Measurements from ENCODE around the gene RWDD3. TPM values are rescaled to one million over a fixed set of nuclear protein-coding genes. Genes with fewer than 3 reads are reported as not detected.

Gene RWDD3
- polyA plus RNA-seq, 2 of the 4 experiments (the other 2 are of a cell fraction) = 17.1 to 22.1 TPM

DNA sequence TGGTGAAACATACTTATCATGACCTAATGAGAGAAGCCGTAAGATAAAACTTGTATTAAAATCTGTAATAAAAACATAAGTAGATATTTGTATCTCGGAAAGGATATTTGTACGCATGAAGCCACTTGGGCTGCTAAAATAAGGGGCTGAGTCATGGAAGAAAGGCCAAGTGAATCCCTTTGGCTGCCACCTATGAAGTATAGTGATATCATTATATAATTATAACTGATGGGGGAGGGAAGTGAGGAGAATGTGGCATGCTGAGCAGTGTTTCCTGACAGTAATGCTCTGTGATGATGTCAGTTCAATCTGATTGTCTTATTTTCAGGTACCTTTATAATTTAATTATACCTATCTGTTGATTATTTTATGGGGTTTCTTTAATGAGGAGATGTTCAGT is 13.6 kb downstream of the RWDD3 start:
- Histone ChIP-seq H3K4me3 (no peak overlapping the region), H3K9me3 (no peaks in the 10 kb centered on the region), H3K27ac (no peak overlapping the region), H3K4me1 (no peaks in the 10 kb centered on the region), H3K4me2 (no peak overlapping the region)
- WGBS (ENCODE audit: missing lambda C conversion rate) = 94% methylated on average over 3 of the region's 3 CpGs
- FAIRE-seq = no peak
- ChIA-PET POLR2A (no interaction called here), CTCF (no interaction called here)
- TF ChIP-seq, protein P1, sequence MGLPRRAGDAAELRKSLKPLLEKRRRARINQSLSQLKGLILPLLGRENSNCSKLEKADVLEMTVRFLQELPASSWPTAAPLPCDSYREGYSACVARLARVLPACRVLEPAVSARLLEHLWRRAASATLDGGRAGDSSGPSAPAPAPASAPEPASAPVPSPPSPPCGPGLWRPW (IDR thresholded peaks at IDR 0.05) = no peak
- no peak for TF ChIP-seq CEBPB (IDR thresholded peaks at IDR 0.05)
- no peak for TF ChIP-seq HOXB13 (CRISPR knock-in tag; IDR thresholded peaks at IDR 0.05; ENCODE audit: low read depth)
- no peak for TF ChIP-seq MAFK (IDR thresholded peaks at IDR 0.05; ENCODE audit: partially characterized antibody)
- ATAC-seq = no peak
- no peak for DNase-seq (ENCODE audit: low read depth in 1 of 2, low spot score in 1 of 2)

DNA sequence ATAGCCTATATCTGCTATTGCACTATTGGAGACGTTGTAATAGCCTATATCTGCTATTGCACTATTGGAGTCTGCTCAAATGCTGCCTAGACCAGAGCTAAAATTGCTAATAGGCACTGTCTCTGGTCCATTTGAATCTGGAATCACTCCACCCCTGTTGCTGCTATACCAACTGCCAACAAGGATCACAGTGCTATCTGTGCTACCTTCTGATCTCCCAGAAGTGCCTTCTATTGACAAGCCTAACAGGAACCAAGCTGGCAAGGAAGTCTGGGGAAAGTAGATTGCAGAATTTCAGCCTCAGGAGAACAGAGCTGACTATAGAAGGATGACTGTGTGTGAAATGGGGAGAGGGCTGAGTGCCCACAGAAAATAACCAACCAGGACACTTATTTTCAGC is 15.9 kb downstream of the RWDD3 start:
- no peak overlapping the region for H3K4me2 ChIP-seq
- H3K4me1 ChIP-seq = no peaks in the 10 kb centered on the region
- ChIA-PET CTCF (no interaction called here), POLR2A (no interaction called here)
- TF ChIP-seq HOXA7 (CRISPR knock-in tag; IDR thresholded peaks at IDR 0.05) (no peak), RCOR1 (IDR thresholded peaks at IDR 0.05; ENCODE audit: low read depth, low read length) (no peak), KDM5A (IDR thresholded peaks at IDR 0.05) (no peak), EHMT2 (IDR thresholded peaks at IDR 0.05; ENCODE audit: low read depth) (no peak), NR3C1 (IDR thresholded peaks at IDR 0.05) (no peak), USF2 (IDR thresholded peaks at IDR 0.05) (no peak), SREBF2 (IDR thresholded peaks at IDR 0.05) (no peak), EHF (CRISPR knock-in tag; IDR thresholded peaks at IDR 0.05) (no peak), BCL3 (IDR thresholded peaks at IDR 0.05) (no peak), PBX3 (IDR thresholded peaks at IDR 0.05) (no peak)
- TF ChIP-seq, protein P1 (IDR thresholded peaks at IDR 0.05) = no peak
- ATAC-seq (no peak), DNase-seq (ENCODE audit: low read depth in 1 of 2, low spot score in 1 of 2) (no peak), FAIRE-seq (no peak)
- no peaks in the 10 kb centered on the region for H3K9me3 ChIP-seq
- no peak overlapping the region for H3K27ac ChIP-seq
- no peak overlapping the region for H3K4me3 ChIP-seq
- 87% methylated on average over 1 of the region's 1 CpG for WGBS (ENCODE audit: missing lambda C conversion rate)

DNA sequence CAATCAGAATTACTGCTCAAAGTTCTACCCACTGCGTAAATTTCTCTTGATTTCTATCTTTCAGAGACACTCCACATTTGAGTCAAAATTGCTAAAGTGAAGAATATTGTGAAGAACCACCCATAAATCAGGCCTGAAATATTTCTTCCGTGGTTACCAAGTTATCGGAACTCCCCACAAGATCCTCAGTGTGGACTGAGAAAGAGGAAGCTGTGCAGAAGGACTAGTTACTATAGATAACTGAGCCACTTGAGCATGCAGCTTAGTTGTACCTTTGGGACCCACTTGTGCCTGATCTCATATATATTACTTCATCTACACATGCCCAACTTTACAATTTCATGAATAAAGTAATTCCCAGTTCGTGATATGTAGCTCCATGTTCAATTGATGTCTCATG is 18.4 kb downstream of the RWDD3 start:
- Histone ChIP-seq H3K4me3 (no peak overlapping the region), H3K27ac (no peak overlapping the region), H3K4me2 (no peak overlapping the region), H3K9me3 (no peaks in the 10 kb centered on the region), H3K4me1 (no peaks in the 10 kb centered on the region)
- ChIA-PET POLR2A (no interaction called here), CTCF (no interaction called here)
- ATAC-seq = no peak
- no peak for FAIRE-seq
- no peak for DNase-seq (ENCODE audit: low read depth in 1 of 2, low spot score in 1 of 2)
- 97% methylated on average over 4 of the region's 4 CpGs for WGBS (ENCODE audit: missing lambda C conversion rate)
- TF ChIP-seq FOXS1 (CRISPR knock-in tag; IDR thresholded peaks at IDR 0.05) (no peak), CBX2 (IDR thresholded peaks at IDR 0.05; ENCODE audit: borderline replicate concordance, low read depth) (no peak), NFE2L2 (conservative IDR thresholded peaks at IDR 0.05; ENCODE audit: low read length) (no peak), CHD2 (IDR thresholded peaks at IDR 0.05; ENCODE audit: low read length, partially characterized antibody) (no peak), JUN (IDR thresholded peaks at IDR 0.05) (no peak), FOSB (CRISPR knock-in tag; IDR thresholded peaks at IDR 0.05) (no peak), ZC3H11A (IDR thresholded peaks at IDR 0.05) (no peak), SREBF2 (IDR thresholded peaks at IDR 0.05) (no peak), CEBPB (IDR thresholded peaks at IDR 0.05) (no peak), EHMT2 (IDR thresholded peaks at IDR 0.05; ENCODE audit: low read depth) (no peak), HOXB13 (CRISPR knock-in tag; IDR thresholded peaks at IDR 0.05; ENCODE audit: low read depth) (no peak), BCL3 (IDR thresholded peaks at IDR 0.05) (no peak), TP53 (CRISPR knock-in tag; IDR thresholded peaks at IDR 0.05) (no peak)
- TF ChIP-seq, protein P1 (IDR thresholded peaks at IDR 0.05) = no peak
- TF ChIP-seq, protein P2, sequence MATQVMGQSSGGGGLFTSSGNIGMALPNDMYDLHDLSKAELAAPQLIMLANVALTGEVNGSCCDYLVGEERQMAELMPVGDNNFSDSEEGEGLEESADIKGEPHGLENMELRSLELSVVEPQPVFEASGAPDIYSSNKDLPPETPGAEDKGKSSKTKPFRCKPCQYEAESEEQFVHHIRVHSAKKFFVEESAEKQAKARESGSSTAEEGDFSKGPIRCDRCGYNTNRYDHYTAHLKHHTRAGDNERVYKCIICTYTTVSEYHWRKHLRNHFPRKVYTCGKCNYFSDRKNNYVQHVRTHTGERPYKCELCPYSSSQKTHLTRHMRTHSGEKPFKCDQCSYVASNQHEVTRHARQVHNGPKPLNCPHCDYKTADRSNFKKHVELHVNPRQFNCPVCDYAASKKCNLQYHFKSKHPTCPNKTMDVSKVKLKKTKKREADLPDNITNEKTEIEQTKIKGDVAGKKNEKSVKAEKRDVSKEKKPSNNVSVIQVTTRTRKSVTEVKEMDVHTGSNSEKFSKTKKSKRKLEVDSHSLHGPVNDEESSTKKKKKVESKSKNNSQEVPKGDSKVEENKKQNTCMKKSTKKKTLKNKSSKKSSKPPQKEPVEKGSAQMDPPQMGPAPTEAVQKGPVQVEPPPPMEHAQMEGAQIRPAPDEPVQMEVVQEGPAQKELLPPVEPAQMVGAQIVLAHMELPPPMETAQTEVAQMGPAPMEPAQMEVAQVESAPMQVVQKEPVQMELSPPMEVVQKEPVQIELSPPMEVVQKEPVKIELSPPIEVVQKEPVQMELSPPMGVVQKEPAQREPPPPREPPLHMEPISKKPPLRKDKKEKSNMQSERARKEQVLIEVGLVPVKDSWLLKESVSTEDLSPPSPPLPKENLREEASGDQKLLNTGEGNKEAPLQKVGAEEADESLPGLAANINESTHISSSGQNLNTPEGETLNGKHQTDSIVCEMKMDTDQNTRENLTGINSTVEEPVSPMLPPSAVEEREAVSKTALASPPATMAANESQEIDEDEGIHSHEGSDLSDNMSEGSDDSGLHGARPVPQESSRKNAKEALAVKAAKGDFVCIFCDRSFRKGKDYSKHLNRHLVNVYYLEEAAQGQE (IDR thresholded peaks at IDR 0.05) = no peak
- TF ChIP-seq, protein P3, sequence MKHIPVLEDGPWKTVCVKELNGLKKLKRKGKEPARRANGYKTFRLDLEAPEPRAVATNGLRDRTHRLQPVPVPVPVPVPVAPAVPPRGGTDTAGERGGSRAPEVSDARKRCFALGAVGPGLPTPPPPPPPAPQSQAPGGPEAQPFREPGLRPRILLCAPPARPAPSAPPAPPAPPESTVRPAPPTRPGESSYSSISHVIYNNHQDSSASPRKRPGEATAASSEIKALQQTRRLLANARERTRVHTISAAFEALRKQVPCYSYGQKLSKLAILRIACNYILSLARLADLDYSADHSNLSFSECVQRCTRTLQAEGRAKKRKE (CRISPR knock-in tag; IDR thresholded peaks at IDR 0.05; ENCODE audit: low read depth) = no peak
